HepG2 (cell line): ENCODE measurements around the gene RNF135.

Experiments
- ELF1 ChIP-seq: sonication (generic); formaldehyde crosslinking; IDR thresholded peaks from 2 replicates; pipeline ENCODE4 v1.4.0; 2020; ENCODE audit warnings: missing genetic modification reagents
- EZH2 ChIP-seq: conservative IDR thresholded peaks from 2 replicates; pipeline ENCODE4 v1.6.1; 2012; ENCODE audit warnings: mild to moderate bottlenecking, low read depth, low read length, moderate library complexity
- MTF2 ChIP-seq: sonication (generic); formaldehyde crosslinking; IDR thresholded peaks from 2 replicates; pipeline ENCODE4 v1.5.0; 2020; ENCODE audit warnings: missing genetic modification reagents, borderline replicate concordance
- POLR2A ChIP-seq, 2 experiments: IDR thresholded peaks; 2 replicates each; pipeline ENCODE4 v1.6.1; 2011; ENCODE audit warnings: low read depth in 2 of 2, low read length in 2 of 2, mild to moderate bottlenecking in 1 of 2, moderate library complexity in 1 of 2; ENCODE audit not compliant: insufficient read depth in 1 of 2
- POLR2AphosphoS5 ChIP-seq: IDR thresholded peaks from 2 replicates; pipeline ENCODE4 v1.6.1; 2012; ENCODE audit warnings: low read depth, low read length
- SATB2 ChIP-seq: sonication (generic); formaldehyde crosslinking; IDR thresholded peaks from 2 replicates; pipeline ENCODE4 v1.5.0; 2020; ENCODE audit warnings: missing genetic modification reagents
- SIN3A ChIP-seq: IDR thresholded peaks from 2 replicates; pipeline ENCODE4 v1.6.1; 2011; ENCODE audit warnings: low read depth, mild to moderate bottlenecking, control low read depth, low read length, borderline replicate concordance
- SMC3 ChIP-seq: IDR thresholded peaks from 2 replicates; pipeline ENCODE4 v1.6.1; 2011; ENCODE audit warnings: low read length, improper control_type of control experiment
- TF ChIP-seq, protein P1 (sequence below), 2 experiments: sonication (generic) in 1 of 2; formaldehyde crosslinking in 1 of 2; IDR thresholded peaks; 2 replicates each; pipeline versions ENCODE4 v1.5.1 to v1.6.1; 2011 to 2020; ENCODE audit warnings: borderline replicate concordance in 1 of 2, low read depth in 1 of 2, low read length in 1 of 2, mild to moderate bottlenecking in 1 of 2, missing genetic modification reagents in 1 of 2, moderate library complexity in 1 of 2
- TF ChIP-seq, protein P2 (sequence below): sonication (generic); formaldehyde crosslinking; IDR thresholded peaks from 2 replicates; pipeline ENCODE4 v1.5.0; 2020; ENCODE audit warnings: mild to moderate bottlenecking, low read depth, missing genetic modification reagents, borderline replicate concordance
- TF ChIP-seq, protein P3 (sequence below): sonication (generic); formaldehyde crosslinking; IDR thresholded peaks from 2 replicates; pipeline ENCODE4 v1.5.0; 2020; ENCODE audit warnings: mild to moderate bottlenecking, missing genetic modification reagents, moderate library complexity
- TF ChIP-seq, protein P4 (sequence below): sonication (generic); formaldehyde crosslinking; IDR thresholded peaks from 2 replicates; pipeline ENCODE4 v1.4.0; 2020; ENCODE audit warnings: missing genetic modification reagents
- TF ChIP-seq, protein P5 (sequence below): sonication (generic); formaldehyde crosslinking; IDR thresholded peaks from 2 replicates; pipeline ENCODE4 v1.5.1; 2020; ENCODE audit warnings: missing genetic modification reagents, mild to moderate bottlenecking, borderline replicate concordance

DNA sequence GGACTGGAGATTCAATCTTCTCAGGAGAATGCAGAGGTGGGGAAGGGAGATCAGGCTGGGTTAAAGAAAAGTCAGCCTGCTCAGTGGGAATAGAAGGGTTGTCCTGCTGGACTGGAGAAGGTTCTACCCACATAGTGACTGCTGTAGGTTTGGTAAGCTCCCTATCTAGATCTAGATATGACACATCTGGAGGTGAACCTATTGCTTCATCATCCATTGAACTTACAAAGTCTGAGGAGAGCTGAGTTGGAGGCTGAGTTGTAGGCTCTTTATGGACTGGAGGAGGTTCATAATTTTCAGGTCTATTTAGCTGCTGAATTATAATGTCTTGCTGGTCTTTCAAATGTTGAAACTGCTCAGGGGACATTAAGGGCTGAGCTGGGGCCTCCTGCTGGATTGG, 77.9 kb downstream of the RNF135 start:
- no peak for TF ChIP-seq SMC3
- TF ChIP-seq ELF1, result no peak
- TF ChIP-seq, protein P1, sequence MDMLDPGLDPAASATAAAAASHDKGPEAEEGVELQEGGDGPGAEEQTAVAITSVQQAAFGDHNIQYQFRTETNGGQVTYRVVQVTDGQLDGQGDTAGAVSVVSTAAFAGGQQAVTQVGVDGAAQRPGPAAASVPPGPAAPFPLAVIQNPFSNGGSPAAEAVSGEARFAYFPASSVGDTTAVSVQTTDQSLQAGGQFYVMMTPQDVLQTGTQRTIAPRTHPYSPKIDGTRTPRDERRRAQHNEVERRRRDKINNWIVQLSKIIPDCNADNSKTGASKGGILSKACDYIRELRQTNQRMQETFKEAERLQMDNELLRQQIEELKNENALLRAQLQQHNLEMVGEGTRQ (IDR thresholded peaks at IDR 0.05; ENCODE audit: low read depth, low read length), result no peak
- TF ChIP-seq, protein P1 (CRISPR knock-in tag; IDR thresholded peaks at IDR 0.05; ENCODE audit: borderline replicate concordance), result no peak
- TF ChIP-seq, protein P2, sequence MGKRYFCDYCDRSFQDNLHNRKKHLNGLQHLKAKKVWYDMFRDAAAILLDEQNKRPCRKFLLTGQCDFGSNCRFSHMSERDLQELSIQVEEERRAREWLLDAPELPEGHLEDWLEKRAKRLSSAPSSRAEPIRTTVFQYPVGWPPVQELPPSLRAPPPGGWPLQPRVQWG, result no peak
- TF ChIP-seq SATB2 (CRISPR knock-in tag), result no peak
- no peak for TF ChIP-seq POLR2A (IDR thresholded peaks at IDR 0.05; ENCODE audit: insufficient read depth in 1 of 2, low read depth in 2 of 2, low read length in 2 of 2)
- no peak for TF ChIP-seq MTF2
- TF ChIP-seq SIN3A, result no peak
- TF ChIP-seq, protein P3, sequence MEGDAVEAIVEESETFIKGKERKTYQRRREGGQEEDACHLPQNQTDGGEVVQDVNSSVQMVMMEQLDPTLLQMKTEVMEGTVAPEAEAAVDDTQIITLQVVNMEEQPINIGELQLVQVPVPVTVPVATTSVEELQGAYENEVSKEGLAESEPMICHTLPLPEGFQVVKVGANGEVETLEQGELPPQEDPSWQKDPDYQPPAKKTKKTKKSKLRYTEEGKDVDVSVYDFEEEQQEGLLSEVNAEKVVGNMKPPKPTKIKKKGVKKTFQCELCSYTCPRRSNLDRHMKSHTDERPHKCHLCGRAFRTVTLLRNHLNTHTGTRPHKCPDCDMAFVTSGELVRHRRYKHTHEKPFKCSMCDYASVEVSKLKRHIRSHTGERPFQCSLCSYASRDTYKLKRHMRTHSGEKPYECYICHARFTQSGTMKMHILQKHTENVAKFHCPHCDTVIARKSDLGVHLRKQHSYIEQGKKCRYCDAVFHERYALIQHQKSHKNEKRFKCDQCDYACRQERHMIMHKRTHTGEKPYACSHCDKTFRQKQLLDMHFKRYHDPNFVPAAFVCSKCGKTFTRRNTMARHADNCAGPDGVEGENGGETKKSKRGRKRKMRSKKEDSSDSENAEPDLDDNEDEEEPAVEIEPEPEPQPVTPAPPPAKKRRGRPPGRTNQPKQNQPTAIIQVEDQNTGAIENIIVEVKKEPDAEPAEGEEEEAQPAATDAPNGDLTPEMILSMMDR (CRISPR knock-in tag), result no peak
- TF ChIP-seq, protein P4, sequence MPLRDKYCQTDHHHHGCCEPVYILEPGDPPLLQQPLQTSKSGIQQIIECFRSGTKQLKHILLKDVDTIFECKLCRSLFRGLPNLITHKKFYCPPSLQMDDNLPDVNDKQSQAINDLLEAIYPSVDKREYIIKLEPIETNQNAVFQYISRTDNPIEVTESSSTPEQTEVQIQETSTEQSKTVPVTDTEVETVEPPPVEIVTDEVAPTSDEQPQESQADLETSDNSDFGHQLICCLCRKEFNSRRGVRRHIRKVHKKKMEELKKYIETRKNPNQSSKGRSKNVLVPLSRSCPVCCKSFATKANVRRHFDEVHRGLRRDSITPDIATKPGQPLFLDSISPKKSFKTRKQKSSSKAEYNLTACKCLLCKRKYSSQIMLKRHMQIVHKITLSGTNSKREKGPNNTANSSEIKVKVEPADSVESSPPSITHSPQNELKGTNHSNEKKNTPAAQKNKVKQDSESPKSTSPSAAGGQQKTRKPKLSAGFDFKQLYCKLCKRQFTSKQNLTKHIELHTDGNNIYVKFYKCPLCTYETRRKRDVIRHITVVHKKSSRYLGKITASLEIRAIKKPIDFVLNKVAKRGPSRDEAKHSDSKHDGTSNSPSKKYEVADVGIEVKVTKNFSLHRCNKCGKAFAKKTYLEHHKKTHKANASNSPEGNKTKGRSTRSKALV, result no peak
- TF ChIP-seq POLR2AphosphoS5, result no peak
- no peak for TF ChIP-seq EZH2
- TF ChIP-seq, protein P5, sequence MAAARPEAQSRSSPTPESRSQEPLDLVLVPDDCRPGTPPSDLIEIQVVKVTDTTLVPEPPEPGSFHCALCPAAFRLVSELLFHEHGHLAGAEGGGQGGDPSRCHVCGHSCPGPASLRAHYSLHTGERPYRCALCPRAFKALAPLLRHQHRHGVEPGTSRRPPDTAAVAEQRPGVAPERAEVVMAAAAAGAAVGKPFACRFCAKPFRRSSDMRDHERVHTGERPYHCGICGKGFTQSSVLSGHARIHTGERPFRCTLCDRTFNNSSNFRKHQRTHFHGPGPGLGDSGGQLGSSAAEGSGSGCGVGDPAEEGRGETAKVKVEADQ (CRISPR knock-in tag), result no peak
